GM12874 (cell line): ENCODE measurements around the gene B4GALNT3.

ENCODE experiments used
- CTCF ChIP-seq: IDR thresholded peaks from 2 replicates; pipeline ENCODE4 v1.5.1; 2011; ENCODE audit warnings: low read depth, mild to moderate bottlenecking, control low read depth, low read length, moderate library complexity; ENCODE audit not compliant: insufficient read depth

The B4GALNT3 gene

DNA sequence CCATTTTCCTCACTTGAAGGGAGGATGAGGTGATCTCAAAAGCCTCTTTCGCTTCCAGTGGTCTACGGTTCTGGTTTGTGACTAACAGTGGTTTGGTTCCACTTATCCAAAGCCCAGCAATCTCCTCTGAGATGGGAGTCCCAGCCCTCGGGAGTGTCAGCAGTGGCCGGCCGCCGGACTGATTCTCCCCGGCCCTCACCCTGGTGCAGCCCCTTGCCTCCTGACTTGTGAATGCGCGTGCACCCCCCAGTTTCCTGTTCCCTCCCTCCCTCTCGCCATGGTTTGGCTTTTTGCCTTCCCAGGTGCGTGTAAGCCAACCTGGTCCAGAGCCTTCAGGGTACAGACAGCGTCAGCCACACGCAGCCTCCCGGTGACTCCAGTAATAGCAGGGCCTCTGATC is 74.5 kb downstream of the B4GALNT3 start:
- no peak for TF ChIP-seq CTCF

GRCh38 chr12:535396-535795 is 75.7 kb downstream of the B4GALNT3 start:
- no peak for TF ChIP-seq CTCF

DNA sequence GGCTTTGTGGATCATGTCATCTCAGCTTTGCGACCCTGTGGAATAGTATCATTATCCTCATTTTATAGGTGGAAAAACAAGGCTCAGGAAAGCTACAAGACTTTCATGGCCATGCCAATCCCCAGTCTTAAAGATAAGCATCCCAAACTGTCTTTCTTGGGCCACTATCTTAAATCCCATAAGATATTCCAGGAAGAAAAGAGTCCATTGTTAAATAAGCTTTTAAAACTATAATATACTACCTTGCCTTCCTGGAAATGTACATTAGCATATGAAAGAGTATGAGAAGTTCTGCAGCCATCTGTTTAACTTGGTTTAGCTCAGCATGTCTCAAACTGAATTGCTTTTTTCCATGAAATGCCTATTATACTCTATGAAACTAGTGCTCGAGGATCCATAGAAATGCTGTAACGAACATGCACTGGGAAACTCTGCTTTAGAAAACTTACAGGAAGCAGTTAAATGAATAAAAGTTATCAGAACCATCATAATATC is 77.1 kb downstream of the B4GALNT3 start:
- TF ChIP-seq CTCF = no peak

DNA sequence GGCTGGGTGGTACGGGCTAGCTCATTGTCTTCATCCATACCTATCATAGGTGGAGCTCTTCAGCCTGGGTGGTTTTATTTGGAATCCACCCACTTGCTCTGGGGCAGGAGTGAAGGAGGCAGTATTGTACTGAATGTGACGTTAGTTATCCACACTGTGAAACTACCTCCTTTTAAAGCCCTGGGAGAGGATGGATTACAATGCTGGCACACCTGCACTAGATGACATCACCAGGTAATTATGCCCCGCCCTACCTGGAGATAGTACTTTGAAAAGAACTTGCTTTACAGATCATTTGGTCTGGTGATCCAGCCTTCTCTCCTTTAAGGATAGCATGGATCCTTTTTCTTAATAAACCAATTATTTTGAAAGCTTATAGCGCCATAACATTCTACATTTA is 78.0 kb downstream of the B4GALNT3 start:
- TF ChIP-seq CTCF = no peak

GRCh38 chr12:538731-539539 is 79.2 kb downstream of the B4GALNT3 start:
- no peak for TF ChIP-seq CTCF

DNA sequence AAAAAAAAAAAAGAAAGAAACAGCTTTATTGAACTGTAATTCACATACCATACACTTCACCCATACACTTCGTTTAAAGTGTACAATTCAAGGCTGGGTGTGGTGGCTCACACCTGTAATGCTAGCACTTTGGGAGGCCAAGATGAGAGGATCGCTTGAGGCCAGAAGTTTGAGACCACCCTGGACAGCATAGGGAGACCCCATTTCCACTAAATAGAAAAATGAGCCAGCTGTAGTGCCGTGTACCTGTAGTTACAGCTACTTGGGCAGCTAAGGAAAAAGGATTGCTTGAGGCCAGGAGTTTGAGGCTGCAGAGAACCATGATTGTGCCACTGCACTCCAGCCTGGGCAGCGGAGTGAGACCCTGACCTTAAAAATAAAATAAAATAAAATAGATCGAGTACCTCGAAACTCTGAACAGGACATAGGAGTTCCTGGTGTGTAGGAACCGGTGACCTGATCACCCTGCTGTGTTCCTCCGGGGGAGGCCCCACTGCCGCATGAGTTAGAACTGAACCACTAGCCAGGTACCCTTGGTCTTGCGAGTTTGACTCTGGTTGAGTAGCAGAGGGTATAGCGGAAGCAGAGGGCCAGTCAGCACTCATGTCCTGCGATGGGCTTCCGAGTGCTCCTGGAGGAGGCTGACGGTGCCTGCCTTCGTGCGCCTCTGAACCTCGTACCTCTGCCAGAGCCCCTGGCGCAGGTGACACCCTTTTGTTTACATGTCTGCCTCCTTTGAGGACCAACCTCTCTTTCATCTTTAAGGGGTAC is 80.0 kb downstream of the B4GALNT3 start:
- no peak for TF ChIP-seq CTCF

GRCh38 chr12:541676-542324 is 82.1 kb downstream of the B4GALNT3 start:
- no peak for TF ChIP-seq CTCF
